Activated CD8-positive, alpha-beta memory T cell treated with anti-CD3 and anti-CD28 coated beads, Interleukin-2, amount 50 U/mL, for 48 hours (primary cell): ENCODE measurements around the gene LRRN2.
A peak's percentile ranks its signal among the peaks of the same experiment; 100 is the strongest.
"Not testable (repeated sequence)": the region's sequence is repeated elsewhere in the genome, so short reads cannot be mapped to it uniquely, and the experiment has no call there.

Experiments
- DNase-seq: peaks from one replicate; pipeline ENCODE4 v3.0.0-alpha.2; 2020

The LRRN2 gene

GRCh38 chr1:204685236-204686006, at the start of gene LRRN2:
LRRN2 (minus strand) TSS chr1:204685738; CDS start chr1:204619992, 65,746 bp downstream.
- no peak for DNase-seq

- DNase-seq, result no peak
These were observed 49.5 kb upstream of the LRRN2 start for GRCh38 chr1:204735042-204735441.

DNA sequence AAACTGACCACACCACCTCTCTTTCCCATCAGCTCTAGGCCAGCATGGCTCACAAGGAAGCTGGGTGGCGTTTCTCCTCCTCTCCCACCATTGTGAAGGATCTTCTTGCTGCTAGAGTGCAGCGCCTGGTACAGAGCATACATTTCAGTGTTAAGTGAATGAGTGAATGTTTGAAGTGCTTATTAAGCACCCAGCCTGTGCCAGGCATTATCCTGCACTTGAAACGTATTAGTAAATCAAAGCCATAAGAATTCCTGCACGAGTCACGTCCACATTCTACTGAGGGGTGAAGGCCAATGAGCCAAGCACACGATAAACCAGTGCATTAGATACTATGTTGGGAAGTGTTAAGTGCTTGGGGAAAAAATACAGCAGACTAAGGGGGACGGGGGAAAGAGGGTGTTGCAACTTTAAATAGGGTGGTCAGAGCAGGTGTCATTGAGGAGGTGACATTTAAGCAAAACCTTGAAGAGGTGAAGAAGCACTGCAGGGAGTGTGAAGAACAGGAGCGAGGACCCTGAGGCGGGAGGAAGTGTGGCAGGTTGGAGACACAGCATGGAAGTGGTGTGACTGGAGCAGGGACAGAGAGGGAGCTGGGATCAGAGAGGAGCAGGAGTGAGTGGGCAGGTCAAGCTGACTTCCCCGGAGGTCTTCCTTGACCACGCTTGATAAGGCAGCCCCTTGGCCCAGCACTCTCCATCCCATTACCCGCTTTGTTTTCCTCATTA, 48.5 kb upstream of the LRRN2 start:
- DNase-seq, result no peak

DNA sequence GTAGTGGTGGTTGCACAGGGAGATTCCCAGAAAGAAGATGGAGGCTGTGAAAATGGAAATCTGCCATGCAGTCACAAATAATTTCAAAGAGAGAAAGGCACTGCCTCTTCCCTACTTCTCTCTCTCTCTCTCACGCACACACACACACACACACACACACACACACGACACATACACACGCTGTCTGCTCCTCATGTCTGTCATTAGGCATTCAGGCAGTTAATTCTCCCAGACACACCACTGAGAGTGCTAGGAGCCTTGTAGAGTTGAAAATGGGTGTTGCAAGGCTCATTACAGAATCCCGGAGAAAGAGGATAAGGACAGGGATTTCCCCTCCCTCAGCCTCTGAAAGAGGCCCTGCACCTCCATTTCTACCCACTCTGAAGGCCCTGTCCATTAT, 47.8 kb upstream of the LRRN2 start:
- DNase-seq, result no peak

GRCh38 chr1:204731985-204732575, 46.5 kb upstream of the LRRN2 start:
- DNase-seq, result no peak

GRCh38 chr1:204731509-204731908, 46.0 kb upstream of the LRRN2 start:
- no peak for DNase-seq

- DNase-seq, result no peak
These were observed 45.4 kb upstream of the LRRN2 start for GRCh38 chr1:204730826-204731459.

GRCh38 chr1:204729516-204729915, 44.0 kb upstream of the LRRN2 start:
- no peak for DNase-seq

- no peak for DNase-seq
These were observed 42.9 kb upstream of the LRRN2 start for GRCh38 chr1:204728456-204728855.

GRCh38 chr1:204728045-204728444, 42.5 kb upstream of the LRRN2 start:
- no peak for DNase-seq

DNA sequence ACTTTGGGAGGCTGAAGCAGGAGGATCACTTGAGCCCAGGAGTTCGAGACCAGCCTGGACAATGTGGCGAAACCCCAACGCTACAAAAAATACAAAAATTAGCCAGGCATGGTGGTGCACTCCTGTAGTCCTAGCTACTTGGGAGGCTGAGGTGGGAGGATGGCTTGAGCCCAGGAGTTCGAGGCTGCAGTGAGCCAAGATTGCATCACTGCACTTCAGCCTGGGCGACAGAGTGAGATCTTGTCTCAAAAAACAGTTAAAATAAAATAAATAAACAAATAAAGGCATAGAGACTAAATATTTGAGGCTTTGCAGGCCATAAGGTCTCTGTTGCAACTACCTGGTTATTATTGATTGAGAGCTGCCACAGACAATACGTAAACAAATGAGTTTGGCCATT, 41.9 kb upstream of the LRRN2 start:
- DNase-seq, result not testable (repeated sequence)

GRCh38 chr1:204726478-204726877, 40.9 kb upstream of the LRRN2 start:
- DNase-seq, result no peak

DNA sequence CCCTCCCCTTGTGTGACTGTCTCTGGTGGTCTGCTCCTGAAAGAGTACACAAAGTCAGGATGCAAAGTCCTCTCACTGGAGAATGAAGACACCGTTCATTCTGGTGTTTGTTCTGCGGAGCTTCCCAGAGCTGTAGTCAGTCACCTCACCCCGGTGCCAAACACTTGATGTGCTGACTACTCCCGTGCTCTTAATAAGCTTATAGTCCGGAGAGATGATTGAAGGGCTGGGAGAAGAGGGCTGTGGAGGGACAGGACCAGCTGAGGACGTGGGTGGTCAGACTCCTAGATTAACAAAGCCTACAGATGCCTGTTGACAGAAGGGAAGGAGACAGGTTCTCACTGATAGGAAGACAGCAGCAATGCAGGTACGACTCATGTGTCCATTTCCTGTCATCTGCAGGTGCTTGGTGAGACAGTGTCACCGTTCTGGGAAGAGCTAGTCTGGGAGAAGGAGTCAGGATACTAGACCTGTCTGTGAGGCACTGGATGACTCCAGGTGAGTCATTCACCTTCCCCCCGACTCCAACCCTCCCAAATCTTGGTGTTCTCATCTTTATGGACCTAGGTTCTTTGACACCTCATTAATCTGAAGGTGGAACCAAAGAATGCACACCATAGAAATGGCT, 40.4 kb upstream of the LRRN2 start:
- DNase-seq, result no peak

- peak; percentile 42 for DNase-seq
These were observed 37.7 kb upstream of the LRRN2 start for GRCh38 chr1:204723131-204723787.

DNA sequence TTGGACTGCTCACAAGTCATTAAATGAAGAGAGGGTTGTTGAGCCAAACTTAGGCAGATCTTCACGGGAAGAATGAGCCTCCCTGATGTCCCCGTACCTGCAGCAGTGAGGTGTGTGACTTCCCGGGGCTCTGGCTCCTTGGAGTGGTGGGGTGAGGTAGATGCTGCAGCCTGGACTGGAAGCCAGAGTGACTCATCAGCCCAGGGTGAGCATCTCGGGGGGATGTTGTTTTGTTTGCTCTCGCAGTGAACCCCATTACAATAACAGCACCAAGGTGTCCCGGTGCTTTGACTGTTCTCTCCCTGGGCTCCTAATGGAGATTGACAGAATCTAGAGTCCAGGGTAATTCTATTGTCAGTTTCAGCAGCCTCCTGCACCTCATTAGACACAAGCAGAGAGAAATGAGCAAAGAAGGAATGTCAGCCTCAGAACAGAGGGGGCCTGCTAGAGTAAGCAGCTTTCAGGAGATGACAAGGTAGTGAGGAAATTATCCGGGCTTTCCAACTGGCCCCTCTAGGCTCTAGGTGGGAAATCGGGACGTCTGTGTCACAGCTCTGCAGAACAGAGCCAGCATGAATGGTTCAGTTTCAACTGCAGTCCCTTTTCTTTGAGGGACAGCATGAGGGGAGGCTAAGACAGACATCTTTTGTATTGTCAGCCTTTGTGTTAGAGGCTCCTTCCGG, 36.0 kb upstream of the LRRN2 start:
- DNase-seq, result no peak

- DNase-seq, result no peak
These were observed 31.1 kb upstream of the LRRN2 start for GRCh38 chr1:204716660-204717059.

GRCh38 chr1:204714861-204715511, 29.4 kb upstream of the LRRN2 start:
- DNase-seq, result no peak

DNA sequence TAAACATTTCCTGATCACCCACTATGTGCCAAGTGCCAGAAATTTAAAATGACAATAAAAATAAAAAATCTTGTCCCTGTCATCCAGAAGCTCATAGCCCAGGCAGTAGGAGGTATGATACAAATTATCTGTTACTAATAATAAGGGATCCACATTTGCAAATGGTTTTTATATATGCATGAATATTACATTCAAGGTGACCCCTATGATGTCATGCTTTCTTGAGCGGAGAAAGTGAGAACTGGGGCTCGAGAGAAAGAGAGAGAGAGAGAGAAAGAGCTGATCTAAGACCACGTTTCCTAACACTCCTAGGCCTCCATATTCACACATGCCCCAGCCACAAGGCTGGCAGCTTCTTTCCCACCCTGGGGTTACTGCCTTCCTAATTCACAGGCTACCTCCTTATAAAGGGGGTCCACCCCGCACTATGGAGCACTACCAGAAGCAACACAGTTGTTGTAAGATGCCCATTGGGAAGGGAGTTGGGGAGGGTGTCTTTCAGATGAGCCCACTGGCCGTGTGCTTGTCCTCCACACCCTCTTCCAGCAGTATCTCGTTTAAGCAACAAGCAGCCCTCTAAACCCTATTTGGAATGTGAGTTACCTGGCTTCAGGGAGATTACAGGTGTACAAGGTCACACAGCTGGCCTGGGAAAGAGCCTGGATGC, 28.8 kb upstream of the LRRN2 start:
- no peak for DNase-seq

DNA sequence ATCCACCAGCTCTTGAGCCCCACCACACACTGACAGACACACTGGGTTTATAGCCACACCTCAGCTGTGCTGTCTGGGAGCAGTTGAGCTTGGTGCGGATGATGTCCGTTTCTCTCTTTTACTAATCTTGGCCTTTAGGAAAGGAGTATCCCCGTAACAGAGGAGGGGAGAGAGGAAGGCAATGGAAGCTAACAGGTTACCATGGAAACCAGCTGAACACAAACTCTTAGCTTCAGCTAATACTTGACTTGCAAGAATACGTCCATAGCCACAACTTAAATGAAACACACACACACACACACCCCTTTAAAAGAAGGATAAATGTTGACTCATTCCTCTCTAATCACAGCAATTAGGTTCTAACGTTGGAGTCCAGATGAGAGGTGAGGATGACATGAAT, 28.0 kb upstream of the LRRN2 start:
- no peak for DNase-seq

- DNase-seq, result no peak
These were observed 27.3 kb upstream of the LRRN2 start for GRCh38 chr1:204712708-204713430.
